GM10847 (cell line): ENCODE results near the gene DSP.

ENCODE experiments used
- POLR2A ChIP-seq: IDR thresholded peaks from 2 replicates; pipeline ENCODE4 v1.6.1; 2011; ENCODE audit not compliant: insufficient read length; ENCODE audit errors: extremely low read depth

Gene DSP, protein sequence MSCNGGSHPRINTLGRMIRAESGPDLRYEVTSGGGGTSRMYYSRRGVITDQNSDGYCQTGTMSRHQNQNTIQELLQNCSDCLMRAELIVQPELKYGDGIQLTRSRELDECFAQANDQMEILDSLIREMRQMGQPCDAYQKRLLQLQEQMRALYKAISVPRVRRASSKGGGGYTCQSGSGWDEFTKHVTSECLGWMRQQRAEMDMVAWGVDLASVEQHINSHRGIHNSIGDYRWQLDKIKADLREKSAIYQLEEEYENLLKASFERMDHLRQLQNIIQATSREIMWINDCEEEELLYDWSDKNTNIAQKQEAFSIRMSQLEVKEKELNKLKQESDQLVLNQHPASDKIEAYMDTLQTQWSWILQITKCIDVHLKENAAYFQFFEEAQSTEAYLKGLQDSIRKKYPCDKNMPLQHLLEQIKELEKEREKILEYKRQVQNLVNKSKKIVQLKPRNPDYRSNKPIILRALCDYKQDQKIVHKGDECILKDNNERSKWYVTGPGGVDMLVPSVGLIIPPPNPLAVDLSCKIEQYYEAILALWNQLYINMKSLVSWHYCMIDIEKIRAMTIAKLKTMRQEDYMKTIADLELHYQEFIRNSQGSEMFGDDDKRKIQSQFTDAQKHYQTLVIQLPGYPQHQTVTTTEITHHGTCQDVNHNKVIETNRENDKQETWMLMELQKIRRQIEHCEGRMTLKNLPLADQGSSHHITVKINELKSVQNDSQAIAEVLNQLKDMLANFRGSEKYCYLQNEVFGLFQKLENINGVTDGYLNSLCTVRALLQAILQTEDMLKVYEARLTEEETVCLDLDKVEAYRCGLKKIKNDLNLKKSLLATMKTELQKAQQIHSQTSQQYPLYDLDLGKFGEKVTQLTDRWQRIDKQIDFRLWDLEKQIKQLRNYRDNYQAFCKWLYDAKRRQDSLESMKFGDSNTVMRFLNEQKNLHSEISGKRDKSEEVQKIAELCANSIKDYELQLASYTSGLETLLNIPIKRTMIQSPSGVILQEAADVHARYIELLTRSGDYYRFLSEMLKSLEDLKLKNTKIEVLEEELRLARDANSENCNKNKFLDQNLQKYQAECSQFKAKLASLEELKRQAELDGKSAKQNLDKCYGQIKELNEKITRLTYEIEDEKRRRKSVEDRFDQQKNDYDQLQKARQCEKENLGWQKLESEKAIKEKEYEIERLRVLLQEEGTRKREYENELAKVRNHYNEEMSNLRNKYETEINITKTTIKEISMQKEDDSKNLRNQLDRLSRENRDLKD (N-terminal part only)

DNA sequence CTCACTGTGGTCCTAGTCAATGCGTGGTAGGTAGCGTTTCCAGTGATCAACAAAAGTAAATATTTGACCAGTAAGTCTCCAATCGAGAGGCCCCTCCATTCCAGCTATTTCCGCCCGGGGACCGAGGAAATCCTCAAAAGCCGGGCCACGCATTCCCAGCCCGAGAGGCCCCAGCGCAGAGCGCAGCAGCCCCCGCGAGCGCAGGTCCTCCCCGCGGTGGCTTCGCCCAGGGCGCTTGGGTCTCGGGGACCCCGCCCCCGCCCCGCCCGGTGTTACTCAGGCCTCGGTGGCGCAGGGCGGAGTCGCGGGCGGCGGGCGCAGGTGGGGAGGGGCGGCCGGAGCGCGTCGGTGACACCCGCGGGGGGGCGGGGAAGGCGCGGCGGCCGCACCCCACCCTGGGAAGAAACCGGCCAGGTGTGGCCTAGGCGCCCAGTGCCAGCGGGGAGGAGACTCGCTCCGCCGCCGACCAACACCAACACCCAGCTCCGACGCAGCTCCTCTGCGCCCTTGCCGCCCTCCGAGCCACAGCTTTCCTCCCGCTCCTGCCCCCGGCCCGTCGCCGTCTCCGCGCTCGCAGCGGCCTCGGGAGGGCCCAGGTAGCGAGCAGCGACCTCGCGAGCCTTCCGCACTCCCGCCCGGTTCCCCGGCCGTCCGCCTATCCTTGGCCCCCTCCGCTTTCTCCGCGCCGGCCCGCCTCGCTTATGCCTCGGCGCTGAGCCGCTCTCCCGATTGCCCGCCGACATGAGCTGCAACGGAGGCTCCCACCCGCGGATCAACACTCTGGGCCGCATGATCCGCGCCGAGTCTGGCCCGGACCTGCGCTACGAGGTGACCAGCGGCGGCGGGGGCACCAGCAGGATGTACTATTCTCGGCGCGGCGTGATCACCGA is at the start of gene DSP:
Gene DSP (plus strand): TSS at position 497 of the 890 bp plus-strand sequence. CDS start 245 bp downstream, at position 742.
- TF ChIP-seq POLR2A, result no peak

GRCh38 chr6:7493866-7494265 is 47.6 kb upstream of the DSP start:
- TF ChIP-seq POLR2A, result no peak

- no peak for TF ChIP-seq POLR2A
Observed at GRCh38 chr6:7494638-7495037, 46.8 kb upstream of the DSP start.

DNA sequence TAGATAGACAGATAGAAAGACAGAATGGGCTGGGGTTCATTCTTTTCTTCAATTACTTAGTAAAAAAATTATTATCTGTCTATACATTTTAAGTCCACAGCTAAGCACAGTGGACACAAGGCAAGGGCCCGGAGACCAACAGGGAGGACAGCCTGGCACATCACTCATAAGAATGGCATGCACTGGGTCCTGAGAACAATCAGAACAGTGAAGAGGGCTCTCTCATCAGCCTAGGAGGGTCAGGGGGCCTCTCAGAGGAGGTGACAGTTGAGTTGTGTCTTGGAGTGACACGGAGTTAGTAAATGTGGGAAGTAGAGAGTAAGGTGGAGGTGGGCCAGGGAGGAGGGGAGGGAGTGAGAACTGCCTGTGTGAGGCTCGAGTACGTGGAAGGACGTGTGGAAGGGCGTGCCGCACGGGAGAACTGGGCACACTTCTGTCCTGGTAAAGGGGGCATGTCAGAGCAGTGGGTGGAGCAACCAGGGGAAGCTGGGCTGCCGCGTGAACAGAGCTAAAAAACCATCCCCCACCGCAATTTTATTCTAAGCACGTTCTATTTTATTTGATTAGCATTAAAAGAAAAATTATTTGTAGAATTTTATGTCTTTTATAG is 45.1 kb upstream of the DSP start:
- TF ChIP-seq POLR2A, result no peak

DNA sequence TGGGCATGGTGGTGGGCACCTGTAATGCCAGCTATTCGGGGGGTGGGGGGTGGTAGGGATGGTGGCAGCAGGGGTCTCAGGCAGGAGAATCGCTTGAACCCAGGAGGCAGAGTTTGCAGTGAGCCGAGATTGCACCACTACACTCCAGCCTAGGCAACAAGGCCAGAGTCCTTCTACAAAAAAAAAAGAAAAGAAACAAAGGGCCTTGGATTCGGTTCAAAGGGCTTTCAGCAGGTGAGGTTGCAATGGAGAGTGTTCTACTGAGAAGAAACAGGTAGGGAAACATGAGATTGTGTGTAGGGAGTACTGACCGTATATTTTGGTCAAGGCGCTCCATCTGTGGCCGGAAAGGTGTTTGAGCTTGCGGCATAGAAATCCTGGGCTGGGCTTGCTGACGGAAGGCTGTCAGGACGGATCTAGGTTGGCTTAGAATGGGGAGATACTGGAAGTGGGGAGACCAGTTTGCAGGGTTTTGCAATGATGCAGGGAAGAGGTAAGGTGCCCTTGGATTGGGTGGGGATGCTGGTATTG is 40.7 kb upstream of the DSP start:
- no peak for TF ChIP-seq POLR2A

DNA sequence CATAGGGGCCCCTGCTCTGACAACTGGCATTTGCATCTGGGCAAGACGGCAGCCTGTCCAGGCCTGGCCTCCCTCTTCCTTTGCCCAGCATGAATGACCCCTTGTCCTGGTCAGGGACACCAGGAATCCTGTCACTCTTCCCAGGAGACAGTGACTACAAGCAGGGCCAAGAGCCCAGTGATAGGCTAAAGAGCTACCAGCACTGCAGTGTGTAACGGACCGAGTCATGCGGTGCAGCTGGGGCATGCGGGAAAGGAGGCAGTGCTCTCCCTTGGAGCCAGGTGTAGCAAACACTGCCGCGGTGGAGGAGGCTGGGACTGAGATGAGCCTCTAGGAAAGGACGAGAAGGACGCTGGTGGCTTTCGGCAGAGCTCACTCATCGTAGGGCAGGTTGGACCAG is 38.7 kb upstream of the DSP start:
- TF ChIP-seq POLR2A, result no peak

DNA sequence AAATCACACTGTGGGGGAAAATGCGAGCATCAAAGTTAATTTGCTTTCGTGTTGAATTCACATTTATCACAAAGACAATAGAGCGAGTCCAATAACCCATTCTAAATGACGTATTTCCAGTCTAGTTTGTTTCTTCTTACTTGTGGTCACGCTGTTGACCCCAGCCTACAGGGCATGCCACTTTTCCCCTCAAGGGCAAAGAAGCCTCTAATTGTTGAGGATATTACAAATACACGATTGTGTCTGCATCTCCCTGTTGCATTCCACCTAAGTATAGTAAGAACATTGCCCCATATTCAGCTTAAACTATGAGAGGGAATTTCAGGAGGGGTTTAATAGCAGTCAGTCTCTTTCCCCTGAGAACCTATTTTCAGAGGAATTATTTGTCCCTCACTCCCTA is 37.4 kb upstream of the DSP start:
- no peak for TF ChIP-seq POLR2A

- TF ChIP-seq POLR2A, result no peak
Observed at GRCh38 chr6:7505189-7505699, 36.2 kb upstream of the DSP start.

GRCh38 chr6:7507600-7507999 is 33.9 kb upstream of the DSP start:
- no peak for TF ChIP-seq POLR2A

- no peak for TF ChIP-seq POLR2A
Observed at GRCh38 chr6:7512320-7512719, 29.2 kb upstream of the DSP start.

GRCh38 chr6:7513529-7513928 is 27.9 kb upstream of the DSP start:
- TF ChIP-seq POLR2A, result no peak

GRCh38 chr6:7515363-7515762 is 26.1 kb upstream of the DSP start:
- TF ChIP-seq POLR2A, result no peak

DNA sequence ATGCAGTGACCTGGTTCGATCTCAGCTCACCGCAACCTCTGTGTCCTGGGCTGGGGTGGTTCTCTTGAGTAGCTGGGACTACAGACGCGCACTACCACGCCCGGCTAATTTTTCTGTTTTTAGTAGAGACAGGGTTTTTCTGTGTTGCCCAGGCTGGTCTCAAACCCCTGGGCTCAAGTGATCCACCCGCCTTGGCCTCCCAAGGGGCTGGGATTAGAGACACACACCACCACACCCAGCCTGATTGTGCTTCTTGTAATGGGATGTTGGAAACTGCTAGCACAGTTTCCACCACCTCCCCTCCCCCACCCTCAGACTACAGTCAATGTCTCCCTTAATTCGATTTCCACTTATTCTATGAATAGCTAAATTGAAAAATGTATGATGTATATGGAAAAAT is 22.6 kb upstream of the DSP start:
- no peak for TF ChIP-seq POLR2A

DNA sequence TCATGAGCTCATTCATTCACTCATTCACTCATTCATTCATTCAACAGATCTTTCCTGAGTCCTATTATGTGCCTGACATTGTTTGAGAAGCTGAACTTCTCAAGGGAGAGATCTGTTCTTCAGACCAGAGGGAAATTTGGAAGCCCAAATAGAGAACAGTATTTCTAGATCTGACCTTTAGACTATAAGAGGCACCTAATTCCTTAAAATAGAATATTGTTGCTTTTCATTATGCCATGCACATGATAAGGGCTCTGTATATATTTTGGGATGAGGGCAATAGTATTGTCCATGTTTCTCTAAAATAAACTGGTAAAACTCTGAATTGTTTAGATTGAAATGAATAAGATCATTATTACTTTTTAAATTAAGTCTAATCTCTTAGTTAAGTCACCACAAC is 18.6 kb upstream of the DSP start:
- TF ChIP-seq POLR2A, result no peak
